ENCODE results near the gene OASL.

DNA sequence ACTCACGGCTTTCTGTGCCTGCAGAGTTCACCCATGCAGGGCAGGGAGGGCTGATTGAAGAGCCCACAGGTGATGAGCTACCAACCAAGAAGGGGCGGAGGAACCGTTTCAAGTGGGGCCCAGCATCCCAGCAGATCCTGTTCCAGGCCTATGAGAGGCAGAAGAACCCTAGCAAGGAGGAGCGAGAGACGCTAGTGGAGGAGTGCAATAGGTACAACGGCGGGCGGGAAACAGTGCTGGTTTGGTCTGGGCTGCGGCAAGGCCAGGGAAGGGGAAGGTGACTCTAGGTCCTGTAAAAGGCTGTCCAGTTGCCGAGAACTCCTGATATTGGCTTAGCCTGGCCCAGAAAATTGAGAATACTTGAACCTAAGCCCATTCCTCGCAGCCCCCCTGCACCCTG lies 45.5 kb downstream of the OASL start:
- TF ChIP-seq SMC3 (IDR thresholded peaks at IDR 0.05) (no peak), CTCF (IDR thresholded peaks at IDR 0.05) (no peak), POLR2A (IDR thresholded peaks at IDR 0.05; ENCODE audit: low read length) (no peak), FOSL2 (IDR thresholded peaks at IDR 0.05) (no peak), FOSL2 (CRISPR knock-in tag; IDR thresholded peaks at IDR 0.05) (no peak), KDM1A (IDR thresholded peaks at IDR 0.05; ENCODE audit: low read depth) (no peak), MYC (IDR thresholded peaks at IDR 0.05; ENCODE audit: borderline replicate concordance, low read length) (no peak)
- TF ChIP-seq, protein P1, sequence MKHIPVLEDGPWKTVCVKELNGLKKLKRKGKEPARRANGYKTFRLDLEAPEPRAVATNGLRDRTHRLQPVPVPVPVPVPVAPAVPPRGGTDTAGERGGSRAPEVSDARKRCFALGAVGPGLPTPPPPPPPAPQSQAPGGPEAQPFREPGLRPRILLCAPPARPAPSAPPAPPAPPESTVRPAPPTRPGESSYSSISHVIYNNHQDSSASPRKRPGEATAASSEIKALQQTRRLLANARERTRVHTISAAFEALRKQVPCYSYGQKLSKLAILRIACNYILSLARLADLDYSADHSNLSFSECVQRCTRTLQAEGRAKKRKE (CRISPR knock-in tag; IDR thresholded peaks at IDR 0.05; ENCODE audit: low read depth): no peak
- TF ChIP-seq, protein P2, sequence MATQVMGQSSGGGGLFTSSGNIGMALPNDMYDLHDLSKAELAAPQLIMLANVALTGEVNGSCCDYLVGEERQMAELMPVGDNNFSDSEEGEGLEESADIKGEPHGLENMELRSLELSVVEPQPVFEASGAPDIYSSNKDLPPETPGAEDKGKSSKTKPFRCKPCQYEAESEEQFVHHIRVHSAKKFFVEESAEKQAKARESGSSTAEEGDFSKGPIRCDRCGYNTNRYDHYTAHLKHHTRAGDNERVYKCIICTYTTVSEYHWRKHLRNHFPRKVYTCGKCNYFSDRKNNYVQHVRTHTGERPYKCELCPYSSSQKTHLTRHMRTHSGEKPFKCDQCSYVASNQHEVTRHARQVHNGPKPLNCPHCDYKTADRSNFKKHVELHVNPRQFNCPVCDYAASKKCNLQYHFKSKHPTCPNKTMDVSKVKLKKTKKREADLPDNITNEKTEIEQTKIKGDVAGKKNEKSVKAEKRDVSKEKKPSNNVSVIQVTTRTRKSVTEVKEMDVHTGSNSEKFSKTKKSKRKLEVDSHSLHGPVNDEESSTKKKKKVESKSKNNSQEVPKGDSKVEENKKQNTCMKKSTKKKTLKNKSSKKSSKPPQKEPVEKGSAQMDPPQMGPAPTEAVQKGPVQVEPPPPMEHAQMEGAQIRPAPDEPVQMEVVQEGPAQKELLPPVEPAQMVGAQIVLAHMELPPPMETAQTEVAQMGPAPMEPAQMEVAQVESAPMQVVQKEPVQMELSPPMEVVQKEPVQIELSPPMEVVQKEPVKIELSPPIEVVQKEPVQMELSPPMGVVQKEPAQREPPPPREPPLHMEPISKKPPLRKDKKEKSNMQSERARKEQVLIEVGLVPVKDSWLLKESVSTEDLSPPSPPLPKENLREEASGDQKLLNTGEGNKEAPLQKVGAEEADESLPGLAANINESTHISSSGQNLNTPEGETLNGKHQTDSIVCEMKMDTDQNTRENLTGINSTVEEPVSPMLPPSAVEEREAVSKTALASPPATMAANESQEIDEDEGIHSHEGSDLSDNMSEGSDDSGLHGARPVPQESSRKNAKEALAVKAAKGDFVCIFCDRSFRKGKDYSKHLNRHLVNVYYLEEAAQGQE (IDR thresholded peaks at IDR 0.05): no peak
